ENCODE measurements around the gene MAB21L3.

- TF ChIP-seq, protein P1, sequence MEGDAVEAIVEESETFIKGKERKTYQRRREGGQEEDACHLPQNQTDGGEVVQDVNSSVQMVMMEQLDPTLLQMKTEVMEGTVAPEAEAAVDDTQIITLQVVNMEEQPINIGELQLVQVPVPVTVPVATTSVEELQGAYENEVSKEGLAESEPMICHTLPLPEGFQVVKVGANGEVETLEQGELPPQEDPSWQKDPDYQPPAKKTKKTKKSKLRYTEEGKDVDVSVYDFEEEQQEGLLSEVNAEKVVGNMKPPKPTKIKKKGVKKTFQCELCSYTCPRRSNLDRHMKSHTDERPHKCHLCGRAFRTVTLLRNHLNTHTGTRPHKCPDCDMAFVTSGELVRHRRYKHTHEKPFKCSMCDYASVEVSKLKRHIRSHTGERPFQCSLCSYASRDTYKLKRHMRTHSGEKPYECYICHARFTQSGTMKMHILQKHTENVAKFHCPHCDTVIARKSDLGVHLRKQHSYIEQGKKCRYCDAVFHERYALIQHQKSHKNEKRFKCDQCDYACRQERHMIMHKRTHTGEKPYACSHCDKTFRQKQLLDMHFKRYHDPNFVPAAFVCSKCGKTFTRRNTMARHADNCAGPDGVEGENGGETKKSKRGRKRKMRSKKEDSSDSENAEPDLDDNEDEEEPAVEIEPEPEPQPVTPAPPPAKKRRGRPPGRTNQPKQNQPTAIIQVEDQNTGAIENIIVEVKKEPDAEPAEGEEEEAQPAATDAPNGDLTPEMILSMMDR (IDR thresholded peaks at IDR 0.05), result no peak
- no peak for TF ChIP-seq ZFX (IDR thresholded peaks at IDR 0.05; ENCODE audit: borderline replicate concordance)
Observed at GRCh38 chr1:116161390-116161789, 50.2 kb downstream of the MAB21L3 start.

Data from 22Rv1 (cell line).